ENCODE results near the gene CIAPIN1. TPM values are rescaled to one million over a fixed set of nuclear protein-coding genes. Genes with fewer than 3 reads are reported as not detected.

Gene CIAPIN1
- total and polyA plus RNA-seq, 7 donors, result 17.1 to 46.2 (median 22.5) TPM

GRCh38 chr16:57475711-57476339 is 28.6 kb upstream of the CIAPIN1 start:
- Histone ChIP-seq H3K36me3 (peaks cover 6 to 40% (median 11%) of the 10 kb centered on the region in 4 donors), H3K9me3 (no peaks in the 10 kb centered on the region), H3K4me1 (peaks cover 0 to 24% (median 21%) of the 10 kb centered on the region in 4 donors), H3K27me3 (no peaks in the 10 kb centered on the region), H3K4me3 (no peak overlapping the region), H3K27ac (no peak overlapping the region)
- TF ChIP-seq POLR2A (IDR thresholded peaks at IDR 0.05), result no peak
- peak in 2 of 4 experiments; percentile 31 to 37 for TF ChIP-seq CTCF (IDR thresholded peaks at IDR 0.05)
- intact Hi-C loops (cut with DNase I), result no loop called here
- DNase-seq, result no peak
- WGBS, 2 donors, result 20 to 56% methylated on average over 12 of the region's 12 CpGs

GRCh38 chr16:57474671-57475661 is 27.8 kb upstream of the CIAPIN1 start:
- intact Hi-C loops (cut with DNase I), result no loop called here
- no peak overlapping the region for H3K4me3 ChIP-seq
- WGBS, 2 donors, result 80 to 90% methylated on average over 30 of the region's 30 CpGs
- no peak overlapping the region for H3K27ac ChIP-seq
- no peaks in the 10 kb centered on the region for H3K9me3 ChIP-seq
- peaks cover 15 to 49% (median 20%) of the 10 kb centered on the region in 4 donors for H3K36me3 ChIP-seq
- TF ChIP-seq POLR2AphosphoS5 (IDR thresholded peaks at IDR 0.05) (no peak), EP300 (IDR thresholded peaks at IDR 0.05) (no peak), CTCF (IDR thresholded peaks at IDR 0.05) (no peak), POLR2A (IDR thresholded peaks at IDR 0.05) (no peak)
- no peaks in the 10 kb centered on the region for H3K27me3 ChIP-seq
- no peak for DNase-seq
- peaks cover 0 to 26% (median 22%) of the 10 kb centered on the region in 4 donors for H3K4me1 ChIP-seq

GRCh38 chr16:57473906-57474305 is 26.7 kb upstream of the CIAPIN1 start:
- Histone ChIP-seq H3K27ac (no peak overlapping the region), H3K4me3 (no peak overlapping the region), H3K27me3 (no peaks in the 10 kb centered on the region), H3K36me3 (peaks cover 23 to 59% (median 30%) of the 10 kb centered on the region in 4 donors), H3K4me1 (peaks cover 0 to 15% (median 11%) of the 10 kb centered on the region in 4 donors), H3K9me3 (no peaks in the 10 kb centered on the region)
- intact Hi-C loops (cut with DNase I), result no loop called here
- no peak for DNase-seq
- WGBS, 2 donors, result 86 to 87% methylated on average over 8 of the region's 8 CpGs
- no peak for TF ChIP-seq POLR2A (IDR thresholded peaks at IDR 0.05)
- TF ChIP-seq CTCF (IDR thresholded peaks at IDR 0.05), result no peak
- TF ChIP-seq POLR2AphosphoS5 (IDR thresholded peaks at IDR 0.05), result no peak
- no peak for TF ChIP-seq EP300 (IDR thresholded peaks at IDR 0.05)

- peaks cover 29 to 65% (median 35%) of the 10 kb centered on the region in 4 donors for H3K36me3 ChIP-seq
- no peak for DNase-seq
- no peak overlapping the region for H3K27ac ChIP-seq
- 91 to 93% methylated on average over 14 of the region's 14 CpGs for WGBS, 2 donors
- no peak overlapping the region for H3K4me3 ChIP-seq
- peaks cover 0 to 11% (median 10%) of the 10 kb centered on the region in 4 donors for H3K4me1 ChIP-seq
- H3K27me3 ChIP-seq, result no peaks in the 10 kb centered on the region
- no peaks in the 10 kb centered on the region for H3K9me3 ChIP-seq
- TF ChIP-seq POLR2AphosphoS5 (IDR thresholded peaks at IDR 0.05), result no peak
- no peak for TF ChIP-seq EP300 (IDR thresholded peaks at IDR 0.05)
- no peak for TF ChIP-seq POLR2A (IDR thresholded peaks at IDR 0.05)
- TF ChIP-seq CTCF (IDR thresholded peaks at IDR 0.05), result no peak
- intact Hi-C loops (cut with DNase I), result no loop called here
These were observed 26.1 kb upstream of the CIAPIN1 start for GRCh38 chr16:57473176-57473840.
